ENCODE data around the gene MSANTD4.
"Not testable (repeated sequence)": the region's sequence is repeated elsewhere in the genome, so short reads cannot be mapped to it uniquely, and the experiment has no call there.

The MSANTD4 gene

DNA sequence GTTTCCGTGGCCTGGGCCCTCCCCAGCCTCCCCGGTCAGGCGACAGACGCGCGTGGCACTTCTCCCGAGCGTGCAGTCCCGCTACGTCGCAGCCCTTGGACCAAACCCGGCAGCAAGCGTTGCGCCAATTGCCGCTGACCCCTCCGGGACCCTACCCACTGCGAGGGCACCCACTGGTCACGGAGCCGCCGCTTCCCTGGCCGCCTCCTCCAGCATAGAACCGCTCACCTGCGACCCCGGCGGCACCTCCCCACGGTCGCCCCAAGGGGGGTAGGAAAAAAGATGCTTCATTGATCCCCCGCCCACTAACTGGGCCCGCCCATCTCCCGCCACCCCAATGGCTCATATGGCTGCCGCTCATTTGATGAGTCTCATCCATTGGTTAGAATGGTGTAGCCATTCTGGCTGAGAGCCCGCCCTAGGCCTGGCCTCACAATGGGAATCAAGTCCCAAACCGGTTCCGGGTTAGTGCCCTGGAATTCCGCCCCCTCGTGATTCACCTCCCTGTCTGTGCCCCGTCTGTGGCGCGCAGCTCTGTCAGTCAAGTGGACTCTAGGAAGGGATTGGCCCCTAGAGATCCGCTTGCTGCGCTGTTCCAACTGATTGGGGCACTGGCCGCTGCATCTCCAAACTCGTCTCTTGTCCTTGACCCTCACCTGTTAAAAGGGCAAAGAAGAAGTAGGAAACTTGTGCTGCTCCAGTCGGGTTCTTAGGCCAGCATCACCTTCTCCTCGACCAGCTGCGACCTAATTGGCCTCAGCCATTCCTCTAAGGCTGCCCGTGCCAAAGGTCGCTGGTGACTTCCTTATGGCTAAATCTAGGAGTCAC is at the start of gene MSANTD4:
Gene MSANTD4 (minus strand): TSS at position 274 of the 828 bp plus-strand sequence. CDS start 11,323 bp downstream, outside the sequence.
- peak; percentile 90 to 91 for DNase-seq (ENCODE audit: low read depth in 1 of 2, low spot score in 1 of 2)

GRCh38 chr11:106070606-106071005 is 48.6 kb upstream of the MSANTD4 start:
- no peak for DNase-seq (ENCODE audit: low read depth in 1 of 2, low spot score in 1 of 2)

DNA sequence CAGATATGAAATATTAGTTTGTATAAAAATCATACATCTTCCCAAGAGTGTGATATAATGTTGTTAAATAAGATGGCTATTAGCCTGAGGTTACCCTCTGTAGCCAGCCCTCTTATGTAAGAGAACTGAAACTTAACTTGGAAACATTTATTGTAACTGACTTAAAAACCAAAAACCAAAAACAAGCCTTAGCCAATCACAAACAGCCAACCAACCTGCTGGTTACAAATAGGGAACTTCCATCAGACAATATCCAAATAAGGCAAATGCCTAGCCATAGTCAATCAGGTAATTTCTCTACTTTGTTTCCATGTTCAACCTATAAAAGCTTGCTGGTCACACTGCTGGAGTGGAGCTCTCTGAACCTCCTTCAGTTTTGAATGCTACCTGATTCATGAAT is 41.0 kb upstream of the MSANTD4 start:
- no peak for DNase-seq (ENCODE audit: low read depth in 1 of 2, low spot score in 1 of 2)

- DNase-seq (ENCODE audit: low read depth in 1 of 2, low spot score in 1 of 2) = no peak
Measured at GRCh38 chr11:106061954-106062949, 40.2 kb upstream of the MSANTD4 start.

DNA sequence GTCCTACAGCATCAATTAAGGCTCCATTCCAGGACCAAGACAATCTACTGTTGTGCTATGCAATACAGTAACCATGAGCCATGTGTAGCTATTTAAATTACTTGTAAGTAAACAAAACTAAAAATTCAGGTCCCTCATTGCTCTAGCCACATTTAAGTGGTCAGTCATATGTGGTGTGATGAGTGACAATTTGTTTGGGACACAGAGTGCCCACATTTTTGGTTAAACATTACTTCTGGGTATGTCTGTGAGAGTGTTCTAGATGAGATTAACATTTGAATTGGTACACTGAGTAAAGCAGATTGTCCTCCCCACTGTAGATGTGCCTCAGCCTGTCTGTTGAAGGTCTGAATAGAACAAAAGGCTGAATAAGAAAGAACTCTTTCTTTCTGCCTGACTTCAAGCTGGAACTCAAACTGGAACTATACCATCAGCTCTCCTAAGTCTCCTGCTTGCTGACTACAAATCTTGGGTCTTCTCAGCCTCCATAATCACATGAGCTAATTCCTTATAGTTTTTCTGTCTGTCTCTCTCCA is 39.3 kb upstream of the MSANTD4 start:
- DNase-seq (ENCODE audit: low read depth in 1 of 2, low spot score in 1 of 2) = no peak

DNA sequence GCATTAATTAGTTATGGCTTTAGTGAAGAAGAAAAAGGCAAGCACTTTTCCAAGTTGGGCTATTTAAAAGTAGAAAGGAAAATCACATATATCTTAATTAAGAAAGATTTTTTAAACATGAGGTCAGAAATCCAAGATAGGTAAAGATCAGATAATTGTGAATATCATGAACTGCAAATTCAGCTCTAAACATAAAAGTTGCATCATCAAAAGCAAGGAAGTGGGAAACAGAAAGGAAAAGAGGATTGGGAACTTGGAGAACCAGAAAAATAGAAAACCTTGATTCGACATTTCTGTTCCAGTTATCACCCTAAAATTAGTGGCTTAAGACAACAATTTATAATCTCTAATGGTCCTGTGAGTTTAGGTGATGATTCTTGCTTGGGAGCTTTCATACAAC is 37.6 kb upstream of the MSANTD4 start:
- DNase-seq (ENCODE audit: low read depth in 1 of 2, low spot score in 1 of 2) = no peak

GRCh38 chr11:106058377-106058776 is 36.3 kb upstream of the MSANTD4 start:
- DNase-seq (ENCODE audit: low read depth in 1 of 2, low spot score in 1 of 2) = not testable (repeated sequence)

DNA sequence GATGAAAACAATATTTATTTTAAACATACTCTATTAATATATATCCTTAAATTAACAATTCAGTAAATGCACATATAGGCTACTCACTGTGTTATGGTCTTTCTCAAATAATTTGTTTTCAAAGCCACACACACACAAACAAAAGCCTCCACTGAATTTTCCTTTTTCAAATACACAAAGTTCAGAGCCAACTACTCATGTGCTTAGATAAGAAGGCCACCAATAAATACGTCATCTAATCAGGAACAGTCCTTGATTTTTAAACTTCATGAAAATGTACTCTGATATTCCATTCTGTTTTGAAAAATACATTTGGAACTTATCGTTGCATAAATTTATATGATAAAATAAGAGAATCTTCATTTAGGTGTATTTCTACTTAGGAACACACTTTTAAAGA is 29.1 kb upstream of the MSANTD4 start:
- no peak for DNase-seq (ENCODE audit: low read depth in 1 of 2, low spot score in 1 of 2)

GRCh38 chr11:106049727-106050476 is 27.9 kb upstream of the MSANTD4 start:
- DNase-seq (ENCODE audit: low read depth in 1 of 2, low spot score in 1 of 2) = no peak

GRCh38 chr11:106047631-106048030 is 25.6 kb upstream of the MSANTD4 start:
- no peak for DNase-seq (ENCODE audit: low read depth in 1 of 2, low spot score in 1 of 2)

GRCh38 chr11:106043540-106043939 is 21.5 kb upstream of the MSANTD4 start:
- DNase-seq (ENCODE audit: low read depth in 1 of 2, low spot score in 1 of 2) = no peak

DNA sequence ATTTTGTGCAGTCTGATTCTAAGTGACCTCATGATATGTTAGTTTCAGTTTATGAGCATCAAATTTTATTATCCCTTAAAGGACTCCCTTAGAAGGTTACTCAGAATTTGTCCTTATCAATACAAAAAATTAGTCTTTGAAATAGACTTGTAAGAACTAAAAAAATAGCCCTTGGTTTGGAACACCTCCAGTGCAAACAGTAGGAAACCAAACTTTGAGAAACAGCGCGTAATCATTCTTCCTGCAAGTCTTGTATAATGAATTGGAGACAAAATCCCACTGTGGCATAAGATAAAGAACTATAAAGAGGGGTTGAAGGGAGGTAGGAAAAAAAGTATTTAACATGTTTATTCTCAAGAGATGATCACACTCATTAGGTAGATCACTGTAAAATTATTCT is 10.8 kb upstream of the MSANTD4 start:
- DNase-seq (ENCODE audit: low read depth in 1 of 2, low spot score in 1 of 2) = no peak

GRCh38 chr11:106031936-106032335 is 9.9 kb upstream of the MSANTD4 start:
- DNase-seq (ENCODE audit: low read depth in 1 of 2, low spot score in 1 of 2) = no peak

DNA sequence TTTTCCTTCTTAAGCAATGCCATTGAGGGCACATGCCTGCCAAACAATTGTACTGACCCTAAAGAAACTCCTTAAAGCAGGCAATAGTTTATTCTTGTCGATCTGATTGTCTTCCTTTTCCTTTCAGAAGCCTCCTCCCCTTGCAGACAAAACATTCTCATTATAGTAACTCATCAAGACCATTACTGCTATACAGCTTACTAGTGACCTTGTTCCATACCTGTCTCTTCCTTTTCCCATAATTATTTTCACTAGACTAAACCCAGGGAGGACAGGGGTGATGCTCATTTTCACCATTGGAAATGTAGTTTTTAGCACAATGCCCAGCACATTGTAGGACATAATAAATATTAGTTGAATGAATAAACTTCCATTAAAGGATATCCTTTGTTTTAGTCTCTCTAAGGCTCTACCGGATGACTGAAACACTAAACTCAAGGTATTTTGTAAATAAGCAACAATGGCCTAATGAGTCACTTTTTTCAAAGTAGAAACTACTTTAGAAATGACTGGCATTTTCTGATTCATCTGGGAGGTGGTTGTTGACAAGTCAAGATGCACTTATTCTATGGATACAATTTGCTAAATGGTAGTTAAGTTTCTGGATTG is 9.3 kb upstream of the MSANTD4 start:
- DNase-seq (ENCODE audit: low read depth in 1 of 2, low spot score in 1 of 2) = no peak

- DNase-seq (ENCODE audit: low read depth in 1 of 2, low spot score in 1 of 2) = no peak
Measured at GRCh38 chr11:106030609-106031008, 8.6 kb upstream of the MSANTD4 start.

GRCh38 chr11:106022795-106023275 is 795 bp upstream of the MSANTD4 start:
- no peak for DNase-seq (ENCODE audit: low read depth in 1 of 2, low spot score in 1 of 2)

DNA sequence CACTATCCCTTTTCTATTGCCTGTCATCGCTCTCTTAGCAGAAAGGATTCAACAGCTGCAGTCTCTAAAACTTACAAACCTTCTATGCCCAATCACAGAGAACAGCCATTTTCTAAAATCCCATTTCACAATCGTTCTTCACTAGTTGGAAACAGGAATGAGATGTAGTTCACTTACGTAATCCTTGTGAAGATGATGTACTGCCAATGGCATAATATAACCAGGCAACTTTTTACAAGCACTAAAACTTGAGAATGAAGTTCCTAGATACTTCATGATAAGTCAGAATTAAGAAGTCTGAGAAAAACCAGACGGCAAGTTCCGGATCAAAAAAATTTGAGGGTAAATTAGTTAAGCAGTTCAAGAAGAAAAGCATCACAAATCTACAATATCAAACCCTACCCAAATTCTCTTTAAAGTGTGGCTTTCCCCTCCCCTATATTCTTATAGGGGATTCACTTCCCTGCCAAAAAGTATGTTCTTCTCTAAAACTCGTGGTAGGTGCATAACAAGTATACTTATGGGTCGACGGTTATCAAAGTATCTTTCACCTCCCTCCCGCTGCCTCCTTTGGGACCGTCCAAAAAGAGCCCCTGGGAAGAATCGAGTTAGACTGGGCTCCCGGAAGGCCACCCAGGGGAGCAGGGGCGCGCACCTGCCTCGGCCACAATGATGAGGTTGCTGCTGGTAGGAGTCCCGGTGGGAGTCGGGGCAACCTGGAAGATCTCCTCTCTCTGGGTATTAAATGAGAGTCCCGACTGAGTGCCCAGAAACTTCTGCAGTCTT is 666 bp downstream of the MSANTD4 start:
- DNase-seq (ENCODE audit: low read depth in 1 of 2, low spot score in 1 of 2) = no peak

DNA sequence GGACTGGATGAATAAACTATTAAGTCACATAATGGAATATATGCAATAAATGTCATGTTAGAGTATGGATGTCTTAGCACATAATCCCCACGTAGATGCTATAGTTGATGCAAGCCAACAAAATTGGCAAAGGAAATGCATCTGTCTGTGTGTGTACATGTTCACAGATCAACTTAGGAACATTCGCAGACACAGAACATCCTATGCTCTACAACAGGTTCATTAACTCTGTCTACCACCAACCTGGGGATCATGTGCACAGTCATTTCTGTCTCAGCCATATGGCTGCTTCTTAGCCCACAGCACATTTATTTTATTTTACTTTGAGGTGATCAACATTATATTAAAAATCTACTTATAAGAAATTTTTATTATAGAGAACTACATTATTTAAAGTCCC is 4.9 kb downstream of the MSANTD4 start:
- no peak for DNase-seq (ENCODE audit: low read depth in 1 of 2, low spot score in 1 of 2)

DNA sequence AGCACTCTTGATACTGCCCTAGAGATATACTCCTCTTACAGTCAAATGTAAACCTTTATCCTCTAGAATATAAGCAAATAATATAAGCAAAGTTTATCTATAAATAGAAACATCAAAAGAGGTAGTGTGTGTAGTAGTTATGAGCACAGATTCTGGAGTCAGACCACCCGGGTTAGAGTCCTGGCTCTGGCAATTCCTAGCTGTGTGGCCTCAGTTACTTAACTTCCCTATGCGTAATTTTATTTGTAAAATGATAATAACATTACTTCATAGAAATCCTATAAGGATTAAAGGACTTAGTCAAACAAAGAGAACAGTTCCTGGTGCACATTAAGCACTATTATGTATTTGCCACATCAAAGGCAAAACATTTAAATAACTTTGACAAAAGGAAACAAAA is 7.0 kb downstream of the MSANTD4 start:
- no peak for DNase-seq (ENCODE audit: low read depth in 1 of 2, low spot score in 1 of 2)

DNA sequence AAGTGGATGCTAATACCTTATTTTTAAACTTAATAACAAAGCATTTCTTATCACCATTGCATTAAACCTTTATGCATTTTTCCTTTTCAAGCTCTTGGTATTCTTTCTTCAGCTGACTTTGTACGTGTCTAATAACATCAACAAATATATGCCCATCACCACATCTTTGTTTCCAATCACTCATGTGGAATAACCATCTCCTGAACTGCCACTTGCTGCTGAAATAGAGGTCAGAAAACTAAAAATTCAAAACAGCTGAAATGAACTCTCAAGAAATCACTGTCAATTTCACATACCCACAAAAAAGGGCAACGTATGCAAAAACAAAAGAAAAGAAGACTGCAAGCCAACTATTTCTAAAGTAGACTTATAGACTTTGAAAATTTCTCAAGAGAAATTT is 7.4 kb downstream of the MSANTD4 start:
- DNase-seq (ENCODE audit: low read depth in 1 of 2, low spot score in 1 of 2) = no peak
